SK-N-SH (cell line): Measurements from ENCODE around the gene ZFAND4.

ENCODE experiments used
- MEF2A ChIP-seq: IDR thresholded peaks from 2 replicates; pipeline ENCODE4 v1.4.0; 2012; ENCODE audit warnings: low read depth, borderline replicate concordance
- RXRA ChIP-seq: IDR thresholded peaks from 2 replicates; pipeline ENCODE4 v1.4.0; 2012; ENCODE audit warnings: low read depth, mild to moderate bottlenecking, borderline replicate concordance
- TF ChIP-seq, protein P1 (sequence below): fragments of 200-600 bp; sonication (generic); IDR thresholded peaks from 2 replicates; pipeline ENCODE4 v1.6.1; 2017; ENCODE audit warnings: antibody characterized with exemption, mild to moderate bottlenecking, moderate library complexity

- TF ChIP-seq RXRA (no peak), MEF2A (no peak)
- TF ChIP-seq, protein P1, sequence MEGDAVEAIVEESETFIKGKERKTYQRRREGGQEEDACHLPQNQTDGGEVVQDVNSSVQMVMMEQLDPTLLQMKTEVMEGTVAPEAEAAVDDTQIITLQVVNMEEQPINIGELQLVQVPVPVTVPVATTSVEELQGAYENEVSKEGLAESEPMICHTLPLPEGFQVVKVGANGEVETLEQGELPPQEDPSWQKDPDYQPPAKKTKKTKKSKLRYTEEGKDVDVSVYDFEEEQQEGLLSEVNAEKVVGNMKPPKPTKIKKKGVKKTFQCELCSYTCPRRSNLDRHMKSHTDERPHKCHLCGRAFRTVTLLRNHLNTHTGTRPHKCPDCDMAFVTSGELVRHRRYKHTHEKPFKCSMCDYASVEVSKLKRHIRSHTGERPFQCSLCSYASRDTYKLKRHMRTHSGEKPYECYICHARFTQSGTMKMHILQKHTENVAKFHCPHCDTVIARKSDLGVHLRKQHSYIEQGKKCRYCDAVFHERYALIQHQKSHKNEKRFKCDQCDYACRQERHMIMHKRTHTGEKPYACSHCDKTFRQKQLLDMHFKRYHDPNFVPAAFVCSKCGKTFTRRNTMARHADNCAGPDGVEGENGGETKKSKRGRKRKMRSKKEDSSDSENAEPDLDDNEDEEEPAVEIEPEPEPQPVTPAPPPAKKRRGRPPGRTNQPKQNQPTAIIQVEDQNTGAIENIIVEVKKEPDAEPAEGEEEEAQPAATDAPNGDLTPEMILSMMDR, result no peak
These were observed 589 bp upstream of the ZFAND4 start for GRCh38 chr10:45673074-45673648.
